HCT116 (cell line): ENCODE data around the gene INPP1.

ENCODE experiments used
- ATF3 ChIP-seq: IDR thresholded peaks from 2 replicates; pipeline ENCODE4 v1.6.1; 2012
- CTCF ChIP-seq, 3 experiments: fragments of 200-600 bp in 1 of 3; sonication (generic) in 1 of 3; IDR thresholded peaks in 2 of 3; conservative IDR thresholded peaks in 1 of 3; 2 replicates each; pipeline ENCODE4 v1.5.1; 2012 to 2017; ENCODE audit warnings: low read depth in 2 of 3, low read length in 2 of 3, antibody characterized with exemption in 1 of 3, borderline replicate concordance in 1 of 3, control low read depth in 1 of 3, mild to moderate bottlenecking in 1 of 3, mixed read lengths in 1 of 3, mixed run types in 1 of 3, moderate library complexity in 1 of 3; ENCODE audit not compliant: insufficient read depth in 1 of 3
- ELF1 ChIP-seq: IDR thresholded peaks from 2 replicates; pipeline ENCODE4 v1.6.1; 2012; ENCODE audit warnings: low read depth, borderline replicate concordance
- POLR2A ChIP-seq: IDR thresholded peaks from 2 replicates; pipeline ENCODE4 v1.7.0; 2011; ENCODE audit warnings: borderline replicate concordance; ENCODE audit not compliant: insufficient read depth, insufficient read length; ENCODE audit errors: extremely low read depth
- SP1 ChIP-seq: IDR thresholded peaks from 2 replicates; pipeline ENCODE4 v1.6.1; 2012; ENCODE audit warnings: low read depth
- TCF7L2 ChIP-seq: IDR thresholded peaks from 2 replicates; pipeline ENCODE4 v1.7.0; 2011; ENCODE audit warnings: borderline replicate concordance, inconsistent platforms; ENCODE audit not compliant: insufficient read depth, insufficient read length; ENCODE audit errors: extremely low read depth

GRCh38 chr2:190404487-190404886 lies 61.1 kb downstream of the INPP1 start:
- TF ChIP-seq POLR2A, result no peak
- TF ChIP-seq TCF7L2, result no peak
- no peak for TF ChIP-seq ATF3
- no peak for TF ChIP-seq CTCF (IDR thresholded peaks at IDR 0.05 in 2 of 3, conservative IDR thresholded peaks at IDR 0.05 in 1 of 3; ENCODE audit: borderline replicate concordance in 1 of 3, insufficient read depth in 1 of 3, low read depth in 2 of 3, low read length in 2 of 3)
- peak; percentile 16; the same call in 1 of the 2 replicates for TF ChIP-seq SP1
- TF ChIP-seq ELF1, result no peak
